ENCODE measurements around the gene FOXL2NB. TPM values are rescaled to one million over a fixed set of nuclear protein-coding genes. Genes with fewer than 3 reads are reported as not detected.

FOXL2NB gene
- total RNA-seq, 1 experiment from 2014 or later = 0.31 TPM

- Histone ChIP-seq H3K18ac (ENCODE audit: insufficient read length, low read depth, low read length) (no peak overlapping the region), H2BK12ac (ENCODE audit: insufficient read length, low read depth, low read length) (no peak overlapping the region), H3K4ac (ENCODE audit: low read depth, low read length) (no peak overlapping the region), H2AK5ac (ENCODE audit: insufficient read length, low read length) (no peak overlapping the region), H3K23me2 (ENCODE audit: insufficient read length, low read depth, low read length, poor library complexity, severe bottlenecking) (no peaks in the 10 kb centered on the region), H2AFZ (ENCODE audit: low read length) (no peak overlapping the region), H2BK20ac (ENCODE audit: low read depth, low read length, poor library complexity, severe bottlenecking) (no peak overlapping the region), H2BK15ac (ENCODE audit: low read depth, low read length) (no peak overlapping the region), H3K4me2 (ENCODE audit: insufficient read depth, insufficient read length, low read length) (no peak overlapping the region), H4K91ac (ENCODE audit: insufficient read length, low read depth, low read length) (no peak overlapping the region), H3K23ac (ENCODE audit: insufficient read length, low read depth, low read length) (no peak overlapping the region), H2BK120ac (ENCODE audit: low read depth, low read length, poor library complexity, severe bottlenecking) (no peak overlapping the region), H3K9me3 (ENCODE audit: control insufficient read depth, low read depth, low read length) (no peaks in the 10 kb centered on the region), H3K79me1 (ENCODE audit: insufficient read depth, low read depth, low read length, poor library complexity, severe bottlenecking) (no peaks in the 10 kb centered on the region), H4K5ac (ENCODE audit: insufficient read length, low read depth, low read length) (no peak overlapping the region), H4K8ac (replicated peaks; ENCODE audit: insufficient read length, low read depth, low read length) (no peak overlapping the region), H3K27me3 (ENCODE audit: insufficient read depth, low read length) (no peaks in the 10 kb centered on the region), H3K9ac (ENCODE audit: extremely low read depth, insufficient read length, low read length) (no peak overlapping the region), H3K56ac (ENCODE audit: insufficient read length, low read depth, low read length) (no peak overlapping the region), H3T11ph (ENCODE audit: low read length) (no peak overlapping the region), H3K27ac (ENCODE audit: insufficient read length, low read depth, low read length) (no peak overlapping the region), H3K14ac (ENCODE audit: insufficient read depth, low read length) (no peak overlapping the region), H3K4me1 (ENCODE audit: insufficient read depth, low read length) (no peaks in the 10 kb centered on the region), H2BK5ac (ENCODE audit: insufficient read length, low read length) (no peak overlapping the region), H4K20me1 (ENCODE audit: control insufficient read depth, insufficient read depth, insufficient read length) (no peaks in the 10 kb centered on the region), H3K79me2 (ENCODE audit: insufficient read depth, low read length) (no peaks in the 10 kb centered on the region)
- no peak for DNase-seq
- no CpG with 5 or more reads among the region's 8 CpGs for WGBS (ENCODE audit: extremely low coverage, insufficient read length, low lambda C conversion rate)
- Mint-ChIP-seq H3K27me3 (ENCODE audit: low read depth) (no peaks in the 10 kb centered on the region), H3K36me3 (ENCODE audit: insufficient read depth in 1 of 3, low read depth in 3 of 3) (no peaks in the 10 kb centered on the region), H3K27ac (no peak overlapping the region), H3K4me1 (no peaks in the 10 kb centered on the region), H3K9me3 (0 out of 5 replicates have a peak, but pooled peaks cover 0 to 3% of the 10 kb centered on the region in 2 experiments), H3K4me3 (no peak overlapping the region)
- TF ChIP-seq CTCF (conservative IDR thresholded peaks at IDR 0.05) = no peak
Measured at GRCh38 chr3:138901567-138901966, 45.5 kb upstream of the FOXL2NB start.
